Activated B cell treated with CpG ODN at 0.5 μM for 24 hours (primary cell): ENCODE data around the gene LARP6. TPM values are rescaled to one million over a fixed set of nuclear protein-coding genes. Genes with fewer than 3 reads are reported as not detected.
"Not testable (repeated sequence)": the region's sequence is repeated elsewhere in the genome, so short reads cannot be mapped to it uniquely, and the experiment has no call there.

ENCODE experiments used
- ATAC-seq: fragments of 200-7000 bp; cut with Tn5 transposase; one replicate; pipeline ENCODE4 v1.10.0; 2021; ENCODE audit warnings: low read depth, mild to moderate bottlenecking, moderate library complexity
- CTCF ChIA-PET: fragments of 350-600 bp; sonication (Branson Sonifier 250); formaldehyde crosslinking; loops from one replicate; lab custom pipeline; 2021; ENCODE audit warnings: antibody characterized with exemption; lab: Charles Lee
- POLR2A ChIA-PET: fragments of 350-600 bp; sonication (Branson Sonifier 250); formaldehyde crosslinking; loops from one replicate; lab custom pipeline; 2021; ENCODE audit warnings: antibody characterized with exemption; lab: Charles Lee
- DNase-seq: peaks from one replicate; pipeline ENCODE4 v3.0.0; 2022
- H3K27ac Mint-ChIP-seq: one replicate; pipeline ENCODE4 v1.8.0; 2020; ENCODE audit warnings: mixed read lengths
- H3K27me3 Mint-ChIP-seq: one replicate; pipeline ENCODE4 v1.8.0; 2021; ENCODE audit warnings: mixed read lengths
- H3K36me3 Mint-ChIP-seq: one replicate; pipeline ENCODE4 v1.8.0; 2021; ENCODE audit warnings: low read depth, mixed read lengths
- H3K4me1 Mint-ChIP-seq: one replicate; pipeline ENCODE4 v1.8.0; 2021; ENCODE audit warnings: mixed read lengths
- H3K4me3 Mint-ChIP-seq: one replicate; pipeline ENCODE4 v1.8.0; 2020; ENCODE audit warnings: mild to moderate bottlenecking, mixed read lengths
- H3K9me3 Mint-ChIP-seq: one replicate; pipeline ENCODE4 v1.8.0; 2020; ENCODE audit warnings: mixed read lengths
- intact Hi-C: fragments of 100-400 bp; cut with micrococcal nuclease; formaldehyde crosslinking; loops from one replicate; pipeline ENCODE4 v1.15.1; 2024
- total RNA-seq: library from RNA; stranded (reverse); gene quantifications from 2 replicates; pipeline ENCODE4 v1.2.3, GENCODE V29; 2022
- TF ChIP-seq, protein P1 (sequence below): fragments of 200-600 bp; IDR thresholded peaks from one replicate; pipeline ENCODE4 v1.8.0; 2022; ENCODE audit warnings: antibody characterized with exemption, mild to moderate bottlenecking

LARP6 gene
- total RNA-seq, 1 donor from 2014 or later: not detected

DNA sequence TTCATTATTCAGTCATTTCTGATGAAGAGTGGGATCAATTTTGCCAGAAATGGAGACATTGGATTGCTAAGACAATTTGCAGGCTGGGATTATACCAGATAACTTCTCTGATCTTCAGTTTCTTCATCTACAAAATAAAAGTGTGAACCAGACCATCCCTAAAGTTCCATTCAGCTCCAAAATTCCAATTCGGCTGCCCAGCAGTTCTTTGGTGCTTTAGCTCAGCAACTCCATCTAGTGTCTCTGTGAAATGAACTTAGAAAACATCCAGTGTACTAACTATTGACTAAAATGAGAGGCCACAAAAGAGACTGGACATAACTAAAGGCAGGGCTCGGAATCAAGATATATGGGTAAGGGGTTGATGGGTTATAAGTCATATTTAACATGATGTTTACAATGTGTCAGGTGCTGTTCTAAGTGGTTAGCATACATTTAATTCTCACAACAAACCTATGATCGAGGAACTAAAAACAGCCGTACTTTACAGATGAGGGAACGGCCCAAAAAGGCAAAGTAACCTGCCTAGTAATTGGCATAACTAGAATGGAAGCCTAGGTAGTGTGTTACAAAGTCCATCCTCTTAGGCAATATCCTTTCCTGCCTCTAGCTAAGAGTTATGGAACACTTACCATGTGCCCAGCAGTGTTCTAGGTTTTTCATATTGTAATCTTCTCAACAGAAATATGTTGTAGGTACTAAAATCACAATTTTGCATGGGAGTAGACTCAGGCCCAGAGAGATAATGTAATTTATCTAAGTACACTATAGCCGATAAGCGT lies 21.2 kb upstream of the LARP6 start:
- Mint-ChIP-seq H3K27ac (no peak overlapping the region), H3K36me3 (no peaks in the 10 kb centered on the region), H3K4me1 (no peaks in the 10 kb centered on the region), H3K27me3 (peaks cover 15% of the 10 kb centered on the region), H3K9me3 (no peaks in the 10 kb centered on the region), H3K4me3 (no peak overlapping the region)
- DNase-seq (no peak), ATAC-seq (no peak)
- POLR2A ChIA-PET: no interaction called here
- TF ChIP-seq, protein P1, sequence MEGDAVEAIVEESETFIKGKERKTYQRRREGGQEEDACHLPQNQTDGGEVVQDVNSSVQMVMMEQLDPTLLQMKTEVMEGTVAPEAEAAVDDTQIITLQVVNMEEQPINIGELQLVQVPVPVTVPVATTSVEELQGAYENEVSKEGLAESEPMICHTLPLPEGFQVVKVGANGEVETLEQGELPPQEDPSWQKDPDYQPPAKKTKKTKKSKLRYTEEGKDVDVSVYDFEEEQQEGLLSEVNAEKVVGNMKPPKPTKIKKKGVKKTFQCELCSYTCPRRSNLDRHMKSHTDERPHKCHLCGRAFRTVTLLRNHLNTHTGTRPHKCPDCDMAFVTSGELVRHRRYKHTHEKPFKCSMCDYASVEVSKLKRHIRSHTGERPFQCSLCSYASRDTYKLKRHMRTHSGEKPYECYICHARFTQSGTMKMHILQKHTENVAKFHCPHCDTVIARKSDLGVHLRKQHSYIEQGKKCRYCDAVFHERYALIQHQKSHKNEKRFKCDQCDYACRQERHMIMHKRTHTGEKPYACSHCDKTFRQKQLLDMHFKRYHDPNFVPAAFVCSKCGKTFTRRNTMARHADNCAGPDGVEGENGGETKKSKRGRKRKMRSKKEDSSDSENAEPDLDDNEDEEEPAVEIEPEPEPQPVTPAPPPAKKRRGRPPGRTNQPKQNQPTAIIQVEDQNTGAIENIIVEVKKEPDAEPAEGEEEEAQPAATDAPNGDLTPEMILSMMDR: no peak
- intact Hi-C loops: no loop called here
- CTCF ChIA-PET: no interaction called here

DNA sequence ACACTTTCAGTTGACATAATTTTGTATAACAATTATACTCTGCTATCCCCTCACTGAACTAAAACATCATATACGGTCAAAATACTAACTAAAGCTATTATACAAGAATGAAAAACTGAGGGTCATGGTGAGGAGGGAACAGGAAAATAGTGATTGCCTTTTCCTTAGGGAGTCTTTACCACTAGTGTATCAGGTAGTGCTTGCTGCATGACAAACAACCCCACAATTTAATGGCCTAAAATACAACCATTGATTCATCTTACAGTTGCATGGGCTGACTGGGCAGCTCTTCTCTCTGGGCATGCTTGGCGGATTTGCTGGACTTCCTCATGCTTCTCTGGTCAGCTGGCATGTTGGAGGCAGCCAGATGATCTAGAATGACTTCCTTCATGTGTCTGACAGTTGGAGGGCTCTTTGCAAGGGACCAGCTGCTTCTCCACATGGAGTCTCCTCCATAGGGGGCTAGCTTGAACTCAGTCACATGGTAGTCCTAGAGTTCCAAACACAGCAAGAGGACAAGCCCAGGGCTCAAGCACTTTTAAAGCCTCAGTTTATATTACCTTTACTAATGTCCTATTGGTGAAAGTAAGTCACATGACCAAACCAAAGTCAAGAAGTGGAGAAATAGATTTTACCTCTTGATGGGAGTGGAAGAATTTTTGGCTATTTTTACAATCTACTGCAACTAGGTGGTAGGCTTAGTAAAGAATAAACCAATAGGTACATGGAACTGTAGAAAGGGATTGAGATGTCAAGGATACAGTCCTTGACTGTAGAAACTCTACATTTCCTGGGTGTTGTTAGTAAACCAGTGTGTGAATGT lies 19.5 kb upstream of the LARP6 start:
- no peaks in the 10 kb centered on the region for H3K4me1 Mint-ChIP-seq
- H3K27me3 Mint-ChIP-seq: peaks cover 13% of the 10 kb centered on the region
- intact Hi-C loops: no loop called here
- H3K36me3 Mint-ChIP-seq: no peaks in the 10 kb centered on the region
- H3K27ac Mint-ChIP-seq: no peak overlapping the region
- no peaks in the 10 kb centered on the region for H3K9me3 Mint-ChIP-seq
- TF ChIP-seq, protein P1: no peak
- no peak for DNase-seq
- H3K4me3 Mint-ChIP-seq: no peak overlapping the region
- no peak for ATAC-seq
- CTCF ChIA-PET: no interaction called here
- POLR2A ChIA-PET: no interaction called here

DNA sequence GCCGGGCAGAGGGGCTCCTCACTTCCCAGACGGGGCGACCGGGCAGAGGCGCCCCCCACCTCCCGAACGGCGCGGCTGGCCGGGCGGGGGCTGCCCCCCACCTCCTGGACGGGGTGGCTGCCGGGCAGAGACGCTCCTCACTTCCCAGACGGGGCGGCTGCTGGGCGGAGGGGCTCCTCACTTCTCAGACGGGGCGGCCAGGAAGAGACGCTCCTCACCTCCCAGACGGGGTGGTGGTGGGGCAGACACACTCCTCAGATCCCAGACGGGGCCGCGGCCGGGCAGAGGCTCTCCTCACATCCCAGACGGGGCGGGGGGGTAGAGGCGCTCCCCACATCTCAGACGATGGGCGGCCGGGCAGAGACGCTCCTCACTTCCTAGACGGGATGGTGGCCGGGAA lies 17.5 kb upstream of the LARP6 start:
- DNase-seq, POLR2A ChIA-PET, H3K4me1 Mint-ChIP-seq, H3K27ac Mint-ChIP-seq, CTCF ChIA-PET, H3K36me3 Mint-ChIP-seq, H3K4me3 Mint-ChIP-seq, H3K9me3 Mint-ChIP-seq, H3K27me3 Mint-ChIP-seq, ATAC-seq, intact Hi-C loops: not testable (repeated sequence)

DNA sequence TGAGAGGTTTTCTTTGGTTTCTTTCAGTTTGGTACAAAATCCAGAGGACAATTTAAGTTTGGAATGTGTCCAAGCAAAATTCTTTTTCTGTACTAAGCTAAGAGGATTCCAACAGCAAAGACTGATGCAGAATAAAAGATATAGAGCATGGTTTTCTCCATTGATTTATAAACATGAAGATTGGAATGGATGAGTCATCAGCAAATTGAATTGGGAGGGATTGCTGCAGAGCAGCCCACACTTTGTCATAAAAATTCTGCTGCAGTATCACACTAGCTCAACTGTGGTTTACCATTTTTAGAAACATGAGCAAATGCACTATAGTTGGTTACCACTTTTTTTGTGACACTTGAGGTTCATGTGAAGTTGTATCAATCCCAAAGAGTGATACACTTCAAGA lies 16.1 kb upstream of the LARP6 start:
- H3K4me1 Mint-ChIP-seq: no peaks in the 10 kb centered on the region
- CTCF ChIA-PET: no interaction called here
- TF ChIP-seq, protein P1: no peak

DNA sequence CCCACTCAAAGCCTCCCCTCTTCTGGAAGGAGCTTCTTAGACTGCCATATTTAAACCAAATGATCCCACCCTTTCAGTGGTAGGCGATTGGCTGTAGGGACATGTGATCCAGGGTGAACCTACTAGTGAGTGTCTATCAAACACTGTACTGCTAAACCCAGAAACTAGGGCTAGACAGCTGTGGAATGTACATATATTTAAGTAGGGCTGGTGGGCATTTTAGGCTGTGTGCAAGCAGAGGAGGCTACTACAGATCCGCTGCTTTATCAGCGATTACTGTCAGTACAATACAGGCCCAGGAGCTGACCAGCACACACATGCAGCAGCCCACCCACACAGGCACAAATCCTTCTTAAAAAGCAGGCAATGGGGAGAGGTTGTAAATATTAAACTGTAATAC lies 15.4 kb upstream of the LARP6 start:
- DNase-seq (no peak), ATAC-seq (no peak)
- Mint-ChIP-seq H3K36me3 (no peaks in the 10 kb centered on the region), H3K4me1 (no peaks in the 10 kb centered on the region), H3K9me3 (no peaks in the 10 kb centered on the region), H3K27ac (no peak overlapping the region), H3K27me3 (peaks cover 8% of the 10 kb centered on the region), H3K4me3 (no peak overlapping the region)
- ChIA-PET CTCF (no interaction called here), POLR2A (no interaction called here)
- intact Hi-C loops: no loop called here
- TF ChIP-seq, protein P1: no peak

More for the DNA sequence above, 16.1 kb upstream of the LARP6 start:
- ATAC-seq (no peak), DNase-seq (no peak)
- intact Hi-C loops: no loop called here
- H3K36me3 Mint-ChIP-seq: no peaks in the 10 kb centered on the region
- no peaks in the 10 kb centered on the region for H3K9me3 Mint-ChIP-seq
- H3K27me3 Mint-ChIP-seq: peaks cover 8% of the 10 kb centered on the region
- H3K27ac Mint-ChIP-seq: no peak overlapping the region
- POLR2A ChIA-PET: no interaction called here
- H3K4me3 Mint-ChIP-seq: no peak overlapping the region
